Thymus (tissue), 14 donors: ENCODE data around the gene EIF3M. TPM values are rescaled to one million over a fixed set of nuclear protein-coding genes. Genes with fewer than 3 reads are reported as not detected.

ENCODE experiments used
- DNase-seq, 9 donors: peaks; one replicate each; pipeline ENCODE4 v3.0.0-alpha.2; 2013; ENCODE audit warnings: low spot score in 9 of 9, low read depth in 6 of 9, missing footprints in 1 of 9
- H3K27ac ChIP-seq, 2 donors: one replicate each; pipeline ENCODE4 v1.5.1; 2013; ENCODE audit warnings: control low read depth in 1 of 2, low read depth in 1 of 2, low read length in 1 of 2, mild to moderate bottlenecking in 1 of 2, moderate library complexity in 1 of 2
- H3K27me3 ChIP-seq, 2 donors: one replicate each; pipeline ENCODE4 v1.5.1; 2013; ENCODE audit warnings: low read length in 1 of 2; ENCODE audit not compliant: control insufficient read depth in 2 of 2, insufficient read depth in 1 of 2
- H3K36me3 ChIP-seq, 2 donors: one replicate each; pipeline ENCODE4 v1.5.1; 2013; ENCODE audit warnings: low read length in 1 of 2, mild to moderate bottlenecking in 1 of 2, moderate library complexity in 1 of 2; ENCODE audit not compliant: control insufficient read depth in 2 of 2, insufficient read depth in 2 of 2
- H3K4me1 ChIP-seq, 2 donors: one replicate each; pipeline ENCODE4 v1.5.1; 2013; ENCODE audit warnings: low read length in 2 of 2; ENCODE audit not compliant: control insufficient read depth in 2 of 2, insufficient read depth in 2 of 2
- H3K4me3 ChIP-seq, 2 donors: one replicate each; pipeline ENCODE4 v1.5.1; 2013; ENCODE audit warnings: low read length in 2 of 2, control low read depth in 1 of 2, mild to moderate bottlenecking in 1 of 2
- H3K9me3 ChIP-seq, 2 donors: one replicate each; pipeline ENCODE4 v1.5.1; 2013; ENCODE audit warnings: low read length in 1 of 2, mild to moderate bottlenecking in 1 of 2; ENCODE audit not compliant: control insufficient read depth in 2 of 2, insufficient read depth in 1 of 2
- WGBS: extraction: QIAGEN DNeasy Blood & Tissue Kit; methylation state at CpG from one replicate; pipeline ENCODE4 v1.1.7; 2013; 5-methylcytosine and 5-hydroxymethylcytosine counted together
- long read RNA-seq, 10 donors: transcript quantifications; one replicate each; lab custom pipeline, GENCODE V29; 2026
- polyA plus RNA-seq: library from polyadenylated mRNA; stranded (reverse); fragments of 200-250 nt; gene quantifications from one replicate; pipeline ENCODE4 v1.2.3, GENCODE V29; 2013
- total RNA-seq: library from RNA; stranded (reverse); fragments of 120-200 nt; gene quantifications from one replicate; pipeline ENCODE4 v1.2.4, GENCODE V29; 2013
- donor health status: healthy.

EIF3M gene
- total RNA-seq, result 481 TPM
- polyA plus RNA-seq, result 432 TPM
- long read RNA-seq, donor 1, full-length matches to known transcripts, result 20 of 20 reads
- long read RNA-seq, donor 1, partial matches to known transcripts, result 0 of 20 reads
- long read RNA-seq, donor 1, other reads (novel, unspliced or antisense), result 0 of 20 reads
- long read RNA-seq, donor 2, result 0 reads
- long read RNA-seq, donor 3, full-length matches to known transcripts, result 215 of 260 reads
- long read RNA-seq, donor 3, partial matches to known transcripts, result 45 of 260 reads
- long read RNA-seq, donor 3, other reads (novel, unspliced or antisense), result 0 of 260 reads
- long read RNA-seq, donor 4, full-length matches to known transcripts, result 82 of 92 reads
- long read RNA-seq, donor 4, partial matches to known transcripts, result 10 of 92 reads
- long read RNA-seq, donor 4, other reads (novel, unspliced or antisense), result 0 of 92 reads
- long read RNA-seq, donor 5, full-length matches to known transcripts, result 293 of 358 reads
- long read RNA-seq, donor 5, partial matches to known transcripts, result 65 of 358 reads
- long read RNA-seq, donor 5, other reads (novel, unspliced or antisense), result 0 of 358 reads
- long read RNA-seq, donor 6, full-length matches to known transcripts, result 92 of 115 reads
- long read RNA-seq, donor 6, partial matches to known transcripts, result 23 of 115 reads
- long read RNA-seq, donor 6, other reads (novel, unspliced or antisense), result 0 of 115 reads
- long read RNA-seq, donor 7, full-length matches to known transcripts, result 162 of 207 reads
- long read RNA-seq, donor 7, partial matches to known transcripts, result 45 of 207 reads
- long read RNA-seq, donor 7, other reads (novel, unspliced or antisense), result 0 of 207 reads
- long read RNA-seq, donor 8, full-length matches to known transcripts, result 62 of 62 reads
- long read RNA-seq, donor 8, partial matches to known transcripts, result 0 of 62 reads
- long read RNA-seq, donor 8, other reads (novel, unspliced or antisense), result 0 of 62 reads
- long read RNA-seq, donor 9, full-length matches to known transcripts, result 89 of 89 reads
- long read RNA-seq, donor 9, partial matches to known transcripts, result 0 of 89 reads
- long read RNA-seq, donor 9, other reads (novel, unspliced or antisense), result 0 of 89 reads
- long read RNA-seq, donor 10, full-length matches to known transcripts, result 88 of 93 reads
- long read RNA-seq, donor 10, partial matches to known transcripts, result 0 of 93 reads
- long read RNA-seq, donor 10, other reads (novel, unspliced or antisense), result 5 of 93 reads

DNA sequence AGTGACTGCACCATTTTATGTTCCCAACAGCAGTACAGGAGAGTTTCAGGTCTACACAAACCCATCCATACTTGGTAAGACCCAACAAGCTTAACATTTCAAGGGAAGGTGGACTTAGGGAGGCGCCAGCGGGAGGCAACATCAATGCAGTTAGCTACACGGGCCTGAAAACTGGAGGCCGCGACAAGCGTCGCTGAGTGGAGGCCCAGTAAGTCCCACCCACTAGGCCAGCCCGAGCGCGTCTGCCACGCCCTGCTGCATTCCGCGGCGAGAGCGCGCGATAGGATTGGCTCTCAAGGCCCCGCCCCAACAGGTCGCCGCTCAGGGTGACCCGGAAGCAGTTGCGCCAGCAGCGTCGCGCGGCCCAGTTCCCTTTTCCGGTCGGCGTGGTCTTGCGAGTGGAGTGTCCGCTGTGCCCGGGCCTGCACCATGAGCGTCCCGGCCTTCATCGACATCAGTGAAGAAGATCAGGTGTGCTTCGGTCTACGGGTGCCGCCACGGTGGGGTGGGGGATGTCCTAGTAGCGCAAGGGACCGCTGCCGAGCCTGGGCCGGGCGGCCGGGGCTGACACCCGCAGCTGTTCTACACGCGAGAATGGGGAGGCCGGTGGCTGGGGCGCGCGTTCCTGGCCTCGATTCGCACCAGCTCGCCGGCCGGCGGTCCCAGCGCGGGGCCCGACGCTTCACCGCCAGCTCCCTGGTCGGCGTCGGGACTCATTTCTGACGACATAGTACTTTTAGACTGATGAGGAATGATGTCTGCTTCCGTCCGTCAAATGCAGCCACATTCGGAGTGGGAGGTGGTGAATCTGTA lies at the start of gene EIF3M:
TSS of gene EIF3M (plus strand) at position 373 of the 813 bp plus-strand sequence. CDS start at position 430, 57 bp downstream.
- WGBS, result under 1% methylated on average over 70 of the region's 70 CpGs
- Histone ChIP-seq H3K27ac (peak within 1 kb of the TSS; percentile 88 to 95), H3K9me3 (no peaks in the 10 kb centered on the region), H3K36me3 (peaks cover 4% of the 10 kb centered on the region in 2 donors), H3K4me1 (peaks cover 7 to 18% of the 10 kb centered on the region in 2 donors), H3K27me3 (no peaks in the 10 kb centered on the region), H3K4me3 (peak within 1 kb of the TSS; percentile 65 to 92)
- DNase-seq, result peak; percentile 80 to 97 (median 90)

DNA sequence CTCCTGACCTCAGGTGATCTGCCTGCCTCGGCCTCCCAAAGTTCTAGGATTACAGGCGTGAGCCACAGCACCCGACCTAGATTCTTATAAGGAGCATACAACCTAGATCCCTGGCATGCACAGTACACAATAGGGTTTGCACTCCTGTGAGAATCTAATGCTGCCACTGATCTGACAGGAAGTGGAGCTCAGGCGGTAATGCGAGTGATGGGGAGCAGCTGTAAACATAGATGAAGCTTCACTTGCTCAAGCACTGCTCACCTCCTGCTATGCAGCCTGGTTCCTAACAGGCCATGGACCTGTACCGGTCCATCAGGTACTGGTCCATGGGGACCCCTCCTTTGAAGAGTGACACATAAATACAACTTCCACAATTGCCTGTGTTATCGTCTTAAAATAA lies 44.8 kb upstream of the EIF3M start:
- H3K4me3 ChIP-seq, result no peak overlapping the region
- DNase-seq, result peak in 1 of 9 donors; percentile 8
- no peaks in the 10 kb centered on the region for H3K27me3 ChIP-seq
- H3K4me1 ChIP-seq, result no peaks in the 10 kb centered on the region
- H3K27ac ChIP-seq, result no peak overlapping the region
- WGBS, result 95% methylated on average over 7 of the region's 7 CpGs
- H3K9me3 ChIP-seq, result no peaks in the 10 kb centered on the region
- no peaks in the 10 kb centered on the region for H3K36me3 ChIP-seq

DNA sequence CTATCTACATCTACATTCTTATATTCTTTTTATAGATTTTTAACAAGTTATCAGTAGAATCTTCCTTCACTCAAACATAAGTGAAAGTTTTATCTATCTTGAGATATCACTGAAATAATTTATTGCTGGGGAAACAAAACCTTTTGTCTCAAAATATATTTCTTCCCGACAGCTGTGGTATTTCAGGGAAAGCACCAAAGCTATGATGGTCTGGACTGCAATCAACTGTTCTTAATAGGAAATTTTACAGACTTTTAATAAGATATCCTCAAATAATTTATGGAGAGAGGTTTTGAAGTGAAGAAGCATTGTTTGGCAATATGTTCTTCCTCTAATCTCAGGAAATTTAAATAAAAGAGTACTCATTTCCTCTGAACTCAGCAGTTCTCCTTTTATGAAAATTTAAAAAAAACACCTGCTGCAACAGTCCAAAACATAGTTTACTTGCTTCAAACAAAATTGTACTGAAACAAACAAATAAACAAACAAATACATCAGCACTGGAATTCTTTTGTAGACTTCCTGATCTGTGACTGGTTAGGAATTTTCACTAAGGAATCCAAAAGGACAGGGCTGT lies 33.9 kb upstream of the EIF3M start:
- Histone ChIP-seq H3K4me3 (no peak overlapping the region), H3K27ac (no peak overlapping the region), H3K27me3 (no peaks in the 10 kb centered on the region), H3K4me1 (no peaks in the 10 kb centered on the region), H3K9me3 (no peaks in the 10 kb centered on the region), H3K36me3 (no peaks in the 10 kb centered on the region)
- no peak for DNase-seq
- WGBS, result 51% methylated on average over 1 of the region's 1 CpG

DNA sequence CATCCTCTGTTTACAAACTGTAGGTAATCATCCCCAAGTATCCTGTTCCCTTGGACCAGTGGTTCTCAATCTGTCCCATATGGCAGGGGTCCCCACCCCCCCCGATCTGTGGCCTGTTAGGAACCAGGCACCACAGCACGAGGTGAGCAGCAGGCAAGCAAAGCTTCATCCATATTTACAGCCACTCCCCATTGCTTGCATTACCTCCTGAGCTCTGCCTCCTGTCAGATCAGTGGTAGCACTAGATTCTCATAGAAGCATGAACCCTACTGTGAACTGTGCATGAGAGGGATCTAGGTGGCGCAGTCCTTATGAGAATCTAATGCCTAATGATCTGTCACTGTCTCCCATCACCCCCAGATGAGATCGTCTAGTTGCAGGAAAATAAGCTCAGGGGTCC lies 33.4 kb upstream of the EIF3M start:
- DNase-seq, result no peak
- Histone ChIP-seq H3K36me3 (no peaks in the 10 kb centered on the region), H3K4me1 (no peaks in the 10 kb centered on the region), H3K27ac (no peak overlapping the region), H3K4me3 (no peak overlapping the region), H3K9me3 (no peaks in the 10 kb centered on the region), H3K27me3 (no peaks in the 10 kb centered on the region)
- 98% methylated on average over 4 of the region's 4 CpGs for WGBS

DNA sequence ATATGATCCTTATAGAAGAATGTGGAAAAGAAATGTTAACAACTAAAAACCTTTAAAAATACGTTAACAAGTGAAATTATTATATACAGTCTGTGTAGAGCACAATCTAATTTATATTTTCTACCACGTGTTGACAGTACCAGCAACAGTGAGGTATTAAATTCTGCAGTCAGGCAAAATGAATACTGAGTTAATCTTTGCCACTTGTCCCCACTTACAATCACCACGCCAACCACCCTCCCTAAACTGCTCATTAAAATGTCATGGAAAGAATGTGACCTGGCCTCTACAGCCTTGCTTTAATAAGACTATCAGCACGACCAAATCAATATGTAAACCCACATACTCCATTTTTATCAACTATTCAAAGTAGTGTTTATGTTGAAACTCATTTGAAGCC lies 28.5 kb upstream of the EIF3M start:
- Histone ChIP-seq H3K36me3 (no peaks in the 10 kb centered on the region), H3K27ac (no peak overlapping the region), H3K27me3 (no peaks in the 10 kb centered on the region), H3K4me3 (no peak overlapping the region), H3K4me1 (no peaks in the 10 kb centered on the region), H3K9me3 (no peaks in the 10 kb centered on the region)
- 81% methylated on average over 4 of the region's 4 CpGs for WGBS
- DNase-seq, result no peak

DNA sequence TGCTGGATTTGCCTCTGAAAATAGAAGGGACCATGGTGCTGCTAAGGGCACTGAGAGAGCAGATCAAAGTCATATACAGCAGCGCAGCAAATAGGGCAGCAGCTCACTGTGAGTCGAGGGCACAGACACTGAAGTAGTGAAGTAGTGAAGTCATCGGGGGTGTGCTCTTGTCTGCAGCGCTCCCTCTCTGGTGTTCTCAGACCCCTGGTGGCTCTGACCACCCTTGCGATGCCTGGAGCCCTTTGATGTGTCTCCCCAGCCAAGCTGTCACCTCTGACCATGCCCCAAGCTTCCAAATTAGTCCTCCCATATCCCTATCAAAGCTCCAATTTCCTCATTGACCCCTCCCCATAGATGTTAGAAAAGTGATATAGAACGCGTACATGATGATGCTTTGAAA lies 27.7 kb upstream of the EIF3M start:
- DNase-seq, result no peak
- no peaks in the 10 kb centered on the region for H3K4me1 ChIP-seq
- no peaks in the 10 kb centered on the region for H3K9me3 ChIP-seq
- 97% methylated on average over 7 of the region's 7 CpGs for WGBS
- H3K27ac ChIP-seq, result no peak overlapping the region
- H3K4me3 ChIP-seq, result no peak overlapping the region
- H3K27me3 ChIP-seq, result no peaks in the 10 kb centered on the region
- H3K36me3 ChIP-seq, result no peaks in the 10 kb centered on the region

DNA sequence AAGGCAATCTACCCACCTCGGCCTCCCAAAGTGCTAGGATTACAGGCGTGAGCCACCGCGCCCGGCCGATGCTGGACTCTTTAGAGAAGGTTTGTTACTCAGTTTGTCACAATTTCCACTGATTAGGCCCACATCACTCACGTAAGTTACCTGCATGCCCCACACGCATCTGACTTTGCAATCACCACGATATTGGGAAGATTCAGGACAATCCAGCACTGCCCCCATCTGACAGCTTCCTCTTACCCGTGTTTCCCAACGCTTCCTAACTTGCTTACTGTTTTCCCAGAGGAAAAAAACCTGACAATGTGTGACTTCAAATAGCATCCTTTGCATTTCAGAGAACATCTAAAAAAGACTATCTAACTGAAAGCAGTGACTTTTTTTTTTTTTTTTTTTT lies 21.8 kb upstream of the EIF3M start:
- H3K4me1 ChIP-seq, result no peaks in the 10 kb centered on the region
- no peaks in the 10 kb centered on the region for H3K27me3 ChIP-seq
- H3K36me3 ChIP-seq, result no peaks in the 10 kb centered on the region
- no peak overlapping the region for H3K27ac ChIP-seq
- 97% methylated on average over 11 of the region's 11 CpGs for WGBS
- no peak overlapping the region for H3K4me3 ChIP-seq
- no peaks in the 10 kb centered on the region for H3K9me3 ChIP-seq
- no peak for DNase-seq
